ENCODE measurements around the gene NEK7.
"Not testable (repeated sequence)": the region's sequence is repeated elsewhere in the genome, so short reads cannot be mapped to it uniquely, and the experiment has no call there.

NEK7 gene

GRCh38 chr1:198128533-198128932 lies 28.3 kb upstream of the NEK7 start:
- Histone ChIP-seq H3K9ac (ENCODE audit: low read length) (no peak overlapping the region), H3K9me2 (replicated peaks; ENCODE audit: insufficient read depth, low read length) (no peaks in the 10 kb centered on the region), H3K9me3 (replicated peaks; ENCODE audit: insufficient read depth, low read length) (no peaks in the 10 kb centered on the region), H3K36me3 (replicated peaks; ENCODE audit: insufficient read depth, low read length) (no peaks in the 10 kb centered on the region), H3K27ac (ENCODE audit: low read length) (no peak overlapping the region), H3F3A (ENCODE audit: insufficient read depth, low read length) (no peaks in the 10 kb centered on the region; the same call in 1 of the 2 replicates), H3K4me2 (ENCODE audit: low read depth, low read length) (no peak overlapping the region), H2AFZ (ENCODE audit: low read length) (no peak overlapping the region), H4K20me1 (ENCODE audit: insufficient read depth, low read length) (no peaks in the 10 kb centered on the region), H3K4me1 (ENCODE audit: low read length) (peaks cover 5% of the 10 kb centered on the region; the same call in 1 of the 2 replicates), H3K27me3 (replicated peaks; ENCODE audit: insufficient read depth, low read length) (no peaks in the 10 kb centered on the region), H3K4me3 (ENCODE audit: low read length) (no peak overlapping the region), H3K79me2 (ENCODE audit: low read length) (no peaks in the 10 kb centered on the region)
- DNase-seq, result no peak
- TF ChIP-seq EZH2phosphoT487 (IDR thresholded peaks at IDR 0.05; ENCODE audit: low read length), result no peak
- no peak for TF ChIP-seq EZH2 (optimal IDR thresholded peaks at IDR 0.05; ENCODE audit: low read depth, low read length)
- TF ChIP-seq, protein P1, sequence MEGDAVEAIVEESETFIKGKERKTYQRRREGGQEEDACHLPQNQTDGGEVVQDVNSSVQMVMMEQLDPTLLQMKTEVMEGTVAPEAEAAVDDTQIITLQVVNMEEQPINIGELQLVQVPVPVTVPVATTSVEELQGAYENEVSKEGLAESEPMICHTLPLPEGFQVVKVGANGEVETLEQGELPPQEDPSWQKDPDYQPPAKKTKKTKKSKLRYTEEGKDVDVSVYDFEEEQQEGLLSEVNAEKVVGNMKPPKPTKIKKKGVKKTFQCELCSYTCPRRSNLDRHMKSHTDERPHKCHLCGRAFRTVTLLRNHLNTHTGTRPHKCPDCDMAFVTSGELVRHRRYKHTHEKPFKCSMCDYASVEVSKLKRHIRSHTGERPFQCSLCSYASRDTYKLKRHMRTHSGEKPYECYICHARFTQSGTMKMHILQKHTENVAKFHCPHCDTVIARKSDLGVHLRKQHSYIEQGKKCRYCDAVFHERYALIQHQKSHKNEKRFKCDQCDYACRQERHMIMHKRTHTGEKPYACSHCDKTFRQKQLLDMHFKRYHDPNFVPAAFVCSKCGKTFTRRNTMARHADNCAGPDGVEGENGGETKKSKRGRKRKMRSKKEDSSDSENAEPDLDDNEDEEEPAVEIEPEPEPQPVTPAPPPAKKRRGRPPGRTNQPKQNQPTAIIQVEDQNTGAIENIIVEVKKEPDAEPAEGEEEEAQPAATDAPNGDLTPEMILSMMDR (IDR thresholded peaks at IDR 0.05; ENCODE audit: low read length), result no peak

DNA sequence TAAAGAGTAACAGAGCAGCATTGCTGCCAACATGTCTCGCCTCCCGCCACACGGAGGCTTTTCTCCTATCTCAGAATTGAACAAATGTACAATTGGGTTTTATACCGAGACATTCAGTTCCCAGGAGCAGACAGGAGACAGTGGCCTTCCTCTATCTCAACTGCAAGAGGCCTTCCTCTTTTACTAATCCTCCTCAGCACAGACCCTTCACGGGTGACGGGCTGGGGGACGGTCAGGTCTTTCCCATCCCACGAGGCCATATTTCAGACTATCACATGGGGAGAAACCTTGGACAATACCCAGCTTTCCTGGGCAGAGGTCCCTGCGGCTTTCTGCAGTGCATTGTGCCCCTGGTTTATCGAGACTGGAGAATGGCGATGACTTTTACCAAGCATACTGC lies 26.7 kb upstream of the NEK7 start:
- H3F3A ChIP-seq (ENCODE audit: insufficient read depth, low read length); H3K4me2 ChIP-seq (ENCODE audit: low read depth, low read length); H3K9ac ChIP-seq (ENCODE audit: low read length); DNase-seq; H3K4me1 ChIP-seq (ENCODE audit: low read length); H3K79me2 ChIP-seq (ENCODE audit: low read length); H3K27ac ChIP-seq (ENCODE audit: low read length); H3K9me3 ChIP-seq (replicated peaks; ENCODE audit: insufficient read depth, low read length); H3K36me3 ChIP-seq (replicated peaks; ENCODE audit: insufficient read depth, low read length); H3K9me2 ChIP-seq (replicated peaks; ENCODE audit: insufficient read depth, low read length); H2AFZ ChIP-seq (ENCODE audit: low read length); H4K20me1 ChIP-seq (ENCODE audit: insufficient read depth, low read length); H3K27me3 ChIP-seq (replicated peaks; ENCODE audit: insufficient read depth, low read length); H3K4me3 ChIP-seq (ENCODE audit: low read length): not testable (repeated sequence)

DNA sequence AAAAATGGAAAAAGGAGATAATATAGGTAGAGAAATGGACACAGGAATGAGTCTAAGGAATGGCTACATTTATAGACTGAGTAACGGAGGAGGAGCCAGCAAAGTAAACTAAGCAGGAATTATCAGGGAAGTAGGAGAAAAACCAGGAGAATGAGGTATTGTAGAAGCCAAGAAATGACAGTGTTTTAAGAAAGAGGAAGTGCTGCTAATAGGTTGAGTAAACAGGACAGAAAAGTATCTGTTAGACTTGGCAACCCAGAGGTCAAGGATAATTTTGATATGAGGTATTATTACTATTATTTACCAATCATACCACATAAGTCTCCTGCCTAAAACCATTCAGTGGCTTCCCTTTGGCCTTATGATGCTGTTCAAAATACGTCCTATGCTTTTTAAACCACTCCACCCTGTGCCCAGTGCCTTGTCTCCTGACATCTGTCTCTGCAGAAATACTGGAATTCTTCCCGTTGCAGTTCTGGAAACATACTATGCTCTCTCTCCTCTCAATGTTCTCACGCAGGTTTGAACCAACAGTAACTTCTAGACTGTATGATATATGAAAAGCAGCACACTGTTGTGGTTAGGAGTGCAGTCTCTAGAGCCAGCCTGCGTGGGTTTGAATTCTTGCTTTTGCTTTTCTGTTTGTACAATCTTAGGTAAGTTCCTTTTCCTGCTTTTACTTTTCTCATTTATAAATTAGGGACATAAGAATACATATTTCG lies 24.6 kb upstream of the NEK7 start:
- Histone ChIP-seq H3K36me3 (replicated peaks; ENCODE audit: insufficient read depth, low read length) (no peaks in the 10 kb centered on the region), H3K4me2 (ENCODE audit: low read depth, low read length) (no peak overlapping the region; the same call in 1 of the 2 replicates), H4K20me1 (ENCODE audit: insufficient read depth, low read length) (no peaks in the 10 kb centered on the region), H3K27me3 (replicated peaks; ENCODE audit: insufficient read depth, low read length) (no peaks in the 10 kb centered on the region), H3F3A (ENCODE audit: insufficient read depth, low read length) (no peaks in the 10 kb centered on the region; the same call in 1 of the 2 replicates), H3K9ac (ENCODE audit: low read length) (no peak overlapping the region), H2AFZ (ENCODE audit: low read length) (no peak overlapping the region), H3K79me2 (ENCODE audit: low read length) (no peaks in the 10 kb centered on the region), H3K4me1 (ENCODE audit: low read length) (peaks cover 5% of the 10 kb centered on the region; the same call in 1 of the 2 replicates), H3K9me2 (replicated peaks; ENCODE audit: insufficient read depth, low read length) (no peaks in the 10 kb centered on the region), H3K4me3 (ENCODE audit: low read length) (no peak overlapping the region), H3K9me3 (replicated peaks; ENCODE audit: insufficient read depth, low read length) (no peaks in the 10 kb centered on the region), H3K27ac (ENCODE audit: low read length) (no peak overlapping the region)
- no peak for DNase-seq
- TF ChIP-seq, protein P1 (IDR thresholded peaks at IDR 0.05; ENCODE audit: low read length), result no peak
- TF ChIP-seq EZH2 (optimal IDR thresholded peaks at IDR 0.05; ENCODE audit: low read depth, low read length), result no peak
- TF ChIP-seq EZH2phosphoT487 (IDR thresholded peaks at IDR 0.05; ENCODE audit: low read length), result no peak

GRCh38 chr1:198134252-198134651 lies 22.5 kb upstream of the NEK7 start:
- Histone ChIP-seq H3K79me2 (ENCODE audit: low read length) (no peaks in the 10 kb centered on the region), H3K9me3 (replicated peaks; ENCODE audit: insufficient read depth, low read length) (no peaks in the 10 kb centered on the region), H2AFZ (ENCODE audit: low read length) (no peak overlapping the region), H3K27ac (ENCODE audit: low read length) (no peak overlapping the region), H3K36me3 (replicated peaks; ENCODE audit: insufficient read depth, low read length) (no peaks in the 10 kb centered on the region), H3K9me2 (replicated peaks; ENCODE audit: insufficient read depth, low read length) (no peaks in the 10 kb centered on the region), H3K4me1 (ENCODE audit: low read length) (peaks cover 5% of the 10 kb centered on the region; the same call in 1 of the 2 replicates), H3K9ac (ENCODE audit: low read length) (no peak overlapping the region), H4K20me1 (ENCODE audit: insufficient read depth, low read length) (no peaks in the 10 kb centered on the region), H3F3A (ENCODE audit: insufficient read depth, low read length) (no peaks in the 10 kb centered on the region; the same call in 1 of the 2 replicates), H3K4me3 (ENCODE audit: low read length) (no peak overlapping the region), H3K27me3 (replicated peaks; ENCODE audit: insufficient read depth, low read length) (no peaks in the 10 kb centered on the region), H3K4me2 (ENCODE audit: low read depth, low read length) (no peak overlapping the region)
- TF ChIP-seq, protein P1 (IDR thresholded peaks at IDR 0.05; ENCODE audit: low read length), result no peak
- TF ChIP-seq EZH2 (optimal IDR thresholded peaks at IDR 0.05; ENCODE audit: low read depth, low read length) (no peak), EZH2phosphoT487 (IDR thresholded peaks at IDR 0.05; ENCODE audit: low read length) (no peak)
- DNase-seq, result no peak
